NCI-H2029 (cell line): Measurements from ENCODE around the gene IQCE.
"Not testable (repeated sequence)": the region's sequence is repeated elsewhere in the genome, so short reads cannot be mapped to it uniquely, and the experiment has no call there.

Experiments used
- DNase-seq: peaks from one replicate; lab custom pipeline; 2025; lab: John Stamatoyannopoulos, UW

IQCE gene

DNA sequence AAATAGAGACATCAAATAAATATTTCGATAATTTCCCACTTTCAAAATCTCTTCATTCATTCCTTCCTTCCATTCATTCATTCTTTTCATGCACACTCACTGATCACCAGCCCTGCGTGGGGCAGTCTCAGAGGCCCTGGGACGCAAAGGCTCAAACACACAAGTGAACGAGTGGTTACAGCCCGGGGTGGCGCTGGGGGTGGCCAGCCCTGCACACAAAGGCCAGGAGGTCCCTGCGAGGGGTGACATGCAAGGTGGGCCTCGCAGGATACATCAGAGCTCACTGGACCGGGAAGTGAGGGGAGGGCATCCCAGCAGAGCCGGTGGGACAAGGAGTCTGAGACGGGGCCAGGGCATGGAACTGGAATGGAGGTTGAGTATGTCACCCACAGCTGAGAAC lies 43.1 kb downstream of the IQCE start:
- DNase-seq: no peak

DNA sequence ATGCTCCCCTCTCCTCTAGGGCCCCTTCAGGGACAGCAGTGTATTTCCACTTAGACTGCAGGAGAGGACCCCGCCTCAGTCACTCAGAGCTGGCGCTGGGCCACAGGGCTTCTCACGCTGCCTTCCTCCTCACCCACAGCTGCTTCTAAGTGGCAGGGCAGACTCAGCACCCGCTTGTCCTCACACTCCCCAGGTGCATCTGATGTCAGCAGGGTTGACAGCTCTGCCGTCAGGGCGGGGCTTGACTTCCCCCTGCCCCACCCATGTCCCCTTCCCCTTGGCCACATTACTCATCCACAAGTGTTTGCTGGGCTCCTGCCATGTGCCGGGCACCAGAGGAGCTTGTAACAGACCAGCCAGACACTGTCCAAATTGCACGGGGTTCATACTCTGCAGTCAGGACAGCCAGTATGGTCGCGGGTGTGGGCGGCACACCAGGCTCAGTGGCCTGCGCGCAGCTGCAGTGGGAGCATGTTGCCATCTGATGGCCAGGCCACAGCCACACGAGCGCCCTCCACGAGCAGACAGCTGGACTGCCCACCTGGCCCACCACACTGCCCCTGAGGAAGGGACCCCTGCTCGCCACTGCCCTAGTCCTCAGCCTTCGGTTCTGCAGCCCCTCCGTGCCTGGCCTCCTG lies 43.7 kb downstream of the IQCE start:
- peak; percentile 39 for DNase-seq

DNA sequence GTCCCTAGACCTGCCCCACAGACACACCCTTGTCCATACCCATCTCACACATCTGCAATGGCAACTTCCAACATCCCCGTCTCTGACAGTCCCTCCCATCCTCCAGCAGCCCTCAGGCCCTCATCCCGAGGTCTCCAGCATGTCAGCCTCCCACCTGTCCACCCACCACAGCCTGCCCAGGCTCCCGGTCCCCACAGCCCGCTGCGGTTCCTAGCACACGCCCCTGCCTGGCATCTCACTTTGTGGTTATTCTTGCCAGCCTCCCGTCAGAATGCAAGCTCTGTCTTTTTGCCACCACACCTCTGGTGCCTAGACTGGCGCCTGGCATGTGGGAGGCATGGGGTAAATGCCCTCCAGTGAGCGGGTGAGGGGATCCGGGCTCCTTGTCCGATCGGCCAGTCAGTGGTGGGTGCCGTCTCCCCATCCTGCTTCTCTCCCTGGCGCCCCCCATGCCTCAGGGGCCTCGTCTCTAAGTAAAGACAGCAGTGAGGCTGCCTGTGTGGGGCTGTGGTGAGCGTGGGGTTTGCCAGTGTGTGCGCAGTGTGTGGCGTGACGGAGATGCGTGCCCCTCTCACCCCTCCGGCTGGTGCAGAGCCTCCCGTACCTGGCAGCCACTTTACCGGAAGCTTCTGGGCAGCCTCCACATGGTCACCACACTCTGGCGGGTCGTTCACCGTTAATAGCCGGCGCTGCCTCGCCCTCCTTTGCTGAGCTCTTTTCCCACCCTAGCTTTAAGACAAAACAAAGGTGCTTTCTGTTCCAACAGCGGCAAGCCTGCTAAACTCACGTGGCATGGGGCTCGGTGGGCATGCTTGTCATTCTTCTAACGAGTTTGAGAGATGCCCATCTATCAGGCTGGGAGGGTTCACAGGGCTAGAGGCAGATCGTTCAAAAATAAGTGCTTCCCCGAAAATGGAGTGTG lies 44.5 kb downstream of the IQCE start:
- no peak for DNase-seq

DNA sequence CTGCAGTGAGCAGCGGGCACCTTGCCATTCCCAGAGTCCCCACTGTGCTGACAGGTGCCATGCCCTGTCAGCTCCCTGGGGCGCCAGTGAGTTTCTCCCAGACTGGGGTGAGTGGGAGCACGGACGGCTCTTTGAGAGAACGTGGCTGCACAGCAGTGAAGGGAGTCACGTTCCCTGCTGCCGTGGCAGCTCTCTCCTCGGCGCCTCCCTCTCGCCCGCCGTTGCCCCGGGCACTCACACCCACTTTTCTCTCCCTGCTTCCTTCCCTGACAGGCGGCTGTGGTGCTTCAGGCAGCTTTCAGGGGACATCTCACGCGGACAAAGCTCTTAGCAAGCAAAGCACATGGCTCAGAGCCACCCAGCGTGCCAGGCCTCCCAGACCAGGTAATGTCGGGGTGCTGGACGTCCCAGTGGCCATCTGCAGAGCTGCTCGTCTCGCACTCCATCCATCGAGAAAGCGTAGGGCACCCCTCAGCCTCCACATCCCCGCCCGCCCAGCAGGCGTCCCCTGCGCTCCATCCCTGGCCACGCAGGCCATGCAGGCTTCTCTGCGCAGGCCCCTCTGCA lies 45.9 kb downstream of the IQCE start:
- no peak for DNase-seq

DNA sequence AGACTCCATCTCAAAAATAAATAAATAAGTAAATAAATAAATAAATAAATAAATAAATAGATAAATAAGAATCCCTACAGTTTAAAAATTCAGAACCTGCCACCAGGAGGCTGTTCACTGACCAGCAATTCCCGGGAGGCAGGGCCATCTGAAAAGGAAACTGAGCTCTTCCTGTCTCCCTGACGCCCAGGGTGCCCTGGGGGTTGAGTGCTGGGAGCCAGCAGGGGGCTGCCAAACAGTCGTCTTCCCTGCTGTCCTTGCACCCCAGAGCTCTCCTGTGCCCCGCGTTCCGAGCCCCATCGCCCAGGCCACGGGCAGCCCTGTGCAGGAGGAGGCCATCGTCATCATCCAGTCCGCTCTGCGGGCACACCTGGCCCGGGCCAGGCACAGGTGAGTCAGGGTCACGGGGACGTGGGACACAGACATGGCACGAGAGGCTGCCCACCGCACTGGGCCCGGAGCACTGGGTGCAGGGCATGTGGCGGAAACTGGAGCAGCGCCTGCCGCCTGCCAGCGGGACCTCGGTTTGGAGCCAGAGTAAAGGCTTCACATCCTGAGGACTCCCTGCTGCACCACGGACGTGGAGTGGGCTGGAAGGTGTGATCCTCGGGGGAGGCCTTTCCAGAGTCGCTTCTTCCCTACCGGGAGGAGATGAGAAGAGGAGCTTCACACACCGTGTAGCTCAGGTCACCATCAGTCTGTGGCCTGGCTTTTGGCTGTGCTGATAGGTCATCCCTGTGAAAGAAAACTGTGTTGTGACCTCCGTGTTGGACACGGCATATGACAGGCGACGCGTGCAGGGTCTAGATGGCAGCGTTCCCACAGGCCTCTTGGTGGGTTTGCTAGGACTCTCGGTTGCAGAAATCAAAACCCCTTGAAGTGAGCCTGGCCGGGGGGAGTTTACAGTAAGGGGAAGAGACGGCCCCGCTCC lies 47.1 kb downstream of the IQCE start:
- DNase-seq: no peak

DNA sequence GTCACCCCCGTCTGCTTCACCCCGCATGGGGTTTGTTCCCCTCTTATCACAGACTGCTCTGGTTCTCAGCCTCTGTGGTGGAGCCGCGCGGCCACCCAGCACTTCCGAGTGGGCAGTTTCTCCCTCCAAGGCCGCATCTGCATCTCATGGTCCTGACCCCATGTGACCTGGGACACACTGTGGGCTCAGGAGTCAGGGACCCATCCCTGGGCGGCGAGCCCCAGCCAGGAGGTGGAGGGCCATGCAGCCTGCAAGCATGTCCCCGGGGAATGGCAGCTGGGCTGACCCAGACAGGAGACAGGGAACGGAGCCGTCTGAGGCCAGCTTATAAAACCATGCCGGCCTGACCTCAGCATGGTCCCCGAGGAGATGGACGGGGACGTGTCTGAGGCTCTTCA lies 47.8 kb downstream of the IQCE start:
- no peak for DNase-seq

DNA sequence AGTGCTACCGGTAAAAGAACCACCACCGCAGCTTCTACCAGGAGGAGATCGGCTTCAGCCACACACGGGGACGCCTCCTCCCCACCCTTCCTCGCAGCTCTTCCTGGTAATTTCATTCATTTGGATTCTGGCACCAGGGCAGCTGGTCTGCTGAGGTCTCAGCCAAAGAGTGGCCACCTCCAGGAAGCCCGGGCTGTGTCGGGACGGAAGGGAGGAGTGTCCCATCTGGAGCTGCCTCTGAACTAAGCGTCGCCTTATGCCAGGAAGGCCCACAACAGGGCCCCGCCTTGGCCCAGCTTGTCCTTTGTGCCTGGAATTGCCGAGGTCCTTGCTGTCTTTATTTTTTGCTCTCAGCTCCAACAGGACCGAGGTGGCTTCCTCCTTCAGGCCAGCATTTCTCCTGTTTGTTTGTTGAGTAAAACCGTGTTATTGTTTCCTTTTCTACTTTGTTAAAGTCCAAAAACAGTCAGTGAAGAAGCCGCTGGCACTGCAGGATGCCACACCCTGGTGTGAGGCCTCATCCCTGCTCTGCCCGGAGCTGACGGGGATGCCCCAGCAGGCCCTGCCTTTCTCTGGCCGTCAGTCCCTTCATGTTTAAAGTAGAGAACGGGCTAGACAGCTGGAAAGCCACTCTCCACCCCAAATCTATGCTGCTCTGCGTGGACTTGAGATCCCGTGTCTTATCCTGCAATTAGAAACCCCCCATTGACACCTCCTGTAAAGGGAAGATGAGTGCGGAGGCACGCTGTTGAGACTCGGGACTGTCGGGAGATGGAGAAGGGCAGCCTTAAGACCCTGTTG lies 48.5 kb downstream of the IQCE start:
- DNase-seq: no peak

DNA sequence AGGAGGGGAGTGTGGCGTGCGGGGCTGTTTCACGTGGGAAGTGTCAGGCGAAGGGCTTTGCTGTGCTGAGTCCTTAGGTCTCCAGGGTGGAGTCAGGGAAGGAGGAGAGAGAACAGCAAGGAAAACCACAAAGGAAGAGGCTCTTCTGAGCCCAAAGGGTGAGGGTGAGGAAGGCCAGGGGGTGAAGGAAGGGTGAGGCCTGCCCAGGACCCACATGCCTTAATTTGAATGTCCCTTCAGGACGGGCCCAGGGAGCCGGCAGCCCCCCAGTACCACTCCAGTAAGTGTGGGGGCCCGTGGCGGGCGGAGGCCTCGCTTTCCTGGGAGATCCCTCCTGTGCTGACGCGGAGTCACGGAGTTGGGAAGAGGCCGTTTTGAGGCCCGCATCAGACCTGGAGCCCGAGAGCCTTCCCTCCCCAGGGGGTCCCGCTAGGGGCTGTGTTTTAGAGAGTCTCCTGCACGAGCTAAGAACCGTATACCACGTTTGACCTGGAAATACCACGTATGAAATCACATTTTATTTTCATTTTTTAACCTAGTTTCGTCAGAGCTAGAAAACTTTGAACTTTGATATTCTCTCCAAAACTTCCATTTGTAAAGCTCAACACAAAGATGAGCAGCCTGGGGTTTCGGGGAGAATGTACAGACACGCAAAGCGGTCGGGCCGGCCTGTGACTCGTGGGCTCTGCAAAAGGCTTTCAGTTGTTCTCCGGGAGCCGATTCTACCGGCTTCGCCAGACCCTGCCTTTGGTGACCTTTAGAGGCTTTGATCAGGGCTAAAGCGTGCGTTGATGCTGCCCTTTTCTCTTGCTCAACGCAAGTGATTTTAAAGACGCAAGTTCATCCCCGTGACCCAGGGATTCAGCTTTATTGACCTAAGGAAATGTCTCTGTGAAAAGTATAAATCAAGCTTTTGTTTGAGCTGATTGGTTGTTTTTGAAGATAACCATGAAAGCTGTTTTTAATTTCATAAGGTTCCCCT lies 49.4 kb downstream of the IQCE start:
- no peak for DNase-seq

DNA sequence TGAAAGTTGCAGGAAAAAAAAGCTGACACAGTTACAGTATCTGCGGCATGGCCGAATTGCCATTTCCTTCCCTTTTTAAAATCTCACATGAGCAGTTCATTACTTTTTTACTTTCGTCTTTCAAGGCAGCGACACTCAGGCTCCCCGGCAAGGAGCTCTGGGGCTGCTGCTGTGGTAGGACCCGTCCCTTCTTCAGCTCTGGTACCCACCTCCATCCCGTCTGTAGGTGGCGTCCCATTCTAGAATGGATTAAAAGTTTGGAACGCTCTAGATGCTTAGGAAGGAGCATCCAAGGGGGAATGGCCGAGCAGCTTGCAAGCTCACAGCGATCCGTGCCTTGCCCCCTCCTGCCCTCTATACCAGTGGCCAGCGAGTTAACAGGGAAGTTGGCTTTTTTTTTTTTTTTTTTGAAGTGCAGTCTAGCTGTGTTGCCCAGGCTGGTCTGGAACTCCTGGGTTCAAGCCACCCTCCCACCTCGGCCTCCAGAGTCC lies 50.2 kb downstream of the IQCE start:
- DNase-seq: no peak

DNA sequence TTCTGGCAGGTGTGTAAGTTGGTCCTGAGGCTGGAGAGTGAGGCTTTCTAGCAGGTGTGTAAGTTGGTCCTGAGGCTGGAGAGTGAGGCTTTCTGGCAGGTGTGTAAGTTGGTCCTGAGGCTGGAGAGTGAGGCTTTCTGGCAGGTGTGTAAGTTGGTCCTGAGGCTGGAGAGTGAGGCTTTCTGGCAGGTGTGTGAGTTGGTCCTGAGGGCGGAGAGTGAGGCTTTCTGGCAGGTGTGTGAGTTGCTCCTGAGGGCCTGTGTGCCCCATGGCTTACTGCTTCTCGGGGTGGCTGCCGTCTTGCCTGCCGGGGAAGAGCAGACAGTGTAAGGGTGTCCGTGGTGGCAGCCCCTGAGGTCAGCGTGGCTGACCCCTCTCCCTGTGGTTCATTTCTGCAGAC lies 50.9 kb downstream of the IQCE start:
- not testable (repeated sequence) for DNase-seq

DNA sequence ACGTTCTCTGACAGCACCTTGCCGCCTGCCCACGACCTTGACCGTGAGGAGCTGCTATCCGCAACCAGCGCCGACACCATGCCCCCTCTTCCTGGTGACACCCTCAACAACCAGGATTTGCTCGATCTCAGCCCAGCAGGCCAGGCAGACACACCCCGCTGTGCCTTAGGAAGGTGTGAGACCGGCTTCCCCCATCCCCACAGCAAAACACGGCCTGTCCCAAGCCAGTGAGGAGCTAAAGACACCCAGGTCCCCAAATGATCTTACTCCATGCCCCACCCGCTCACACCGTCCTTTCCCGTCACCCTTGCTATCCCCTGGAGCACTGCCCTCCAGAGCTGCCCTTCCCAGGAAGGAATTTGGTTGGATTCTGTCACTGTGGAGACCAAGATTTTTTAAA lies 51.7 kb downstream of the IQCE start:
- no peak for DNase-seq

DNA sequence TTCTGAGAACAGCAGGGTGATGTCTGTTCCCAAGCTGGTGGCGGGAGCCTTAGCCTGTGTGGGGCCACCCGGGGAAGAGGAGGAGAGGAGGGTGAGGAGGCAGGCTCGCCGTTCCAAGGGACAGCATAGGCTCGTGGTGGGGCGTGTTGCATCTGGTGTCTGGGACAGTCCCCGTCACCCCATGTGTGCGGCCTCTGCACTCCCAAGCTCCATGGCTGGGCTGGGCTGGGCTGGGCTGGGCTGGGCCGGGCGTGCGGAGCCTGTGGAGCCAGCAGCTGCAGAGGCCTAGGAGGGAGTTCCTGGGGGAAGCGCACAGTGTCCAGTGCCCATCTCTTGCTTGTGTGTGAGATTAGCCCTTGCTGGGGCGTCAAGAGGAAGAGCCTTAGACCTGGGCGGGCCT lies 52.1 kb downstream of the IQCE start:
- DNase-seq: no peak

DNA sequence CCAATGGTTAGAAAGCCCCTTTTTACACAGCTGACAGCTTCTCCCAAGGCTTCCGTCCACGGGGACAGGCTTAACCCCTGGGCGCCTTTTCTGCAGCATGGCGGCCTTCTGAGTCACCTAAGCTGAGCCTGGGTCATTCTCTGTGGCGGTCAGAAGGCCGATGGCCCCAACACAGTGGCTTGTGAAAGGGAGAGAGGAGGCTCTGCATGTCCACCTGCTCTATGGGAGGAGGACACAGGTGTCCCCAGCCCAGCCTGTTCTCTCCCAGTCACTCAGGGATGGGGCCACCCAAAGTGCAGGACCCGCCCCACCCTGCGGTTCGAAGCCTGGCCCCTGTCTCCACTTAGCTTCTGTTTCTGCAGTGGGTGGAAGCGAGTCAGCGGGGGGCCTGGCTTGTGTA lies 52.6 kb downstream of the IQCE start:
- DNase-seq: no peak

DNA sequence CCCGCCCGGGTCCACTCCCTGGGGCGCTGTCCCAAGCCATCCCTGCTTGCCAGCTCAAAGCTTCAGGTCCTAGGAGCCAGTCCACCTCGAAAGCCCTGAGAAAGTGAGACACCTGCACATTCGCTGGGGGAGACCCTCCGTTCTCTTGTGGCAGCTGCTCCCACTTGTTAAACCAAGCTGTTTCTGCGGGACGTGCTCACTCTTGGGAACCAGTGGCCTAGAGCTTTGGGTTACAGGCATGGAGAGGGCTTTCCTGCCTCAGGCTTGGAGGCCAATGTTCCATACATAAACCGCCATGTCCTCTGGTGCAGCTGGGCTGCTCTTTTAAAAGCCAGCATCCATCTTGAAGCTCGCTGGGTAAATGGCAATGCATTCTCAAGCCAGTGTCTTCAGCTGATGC lies 53.1 kb downstream of the IQCE start:
- DNase-seq: no peak

DNA sequence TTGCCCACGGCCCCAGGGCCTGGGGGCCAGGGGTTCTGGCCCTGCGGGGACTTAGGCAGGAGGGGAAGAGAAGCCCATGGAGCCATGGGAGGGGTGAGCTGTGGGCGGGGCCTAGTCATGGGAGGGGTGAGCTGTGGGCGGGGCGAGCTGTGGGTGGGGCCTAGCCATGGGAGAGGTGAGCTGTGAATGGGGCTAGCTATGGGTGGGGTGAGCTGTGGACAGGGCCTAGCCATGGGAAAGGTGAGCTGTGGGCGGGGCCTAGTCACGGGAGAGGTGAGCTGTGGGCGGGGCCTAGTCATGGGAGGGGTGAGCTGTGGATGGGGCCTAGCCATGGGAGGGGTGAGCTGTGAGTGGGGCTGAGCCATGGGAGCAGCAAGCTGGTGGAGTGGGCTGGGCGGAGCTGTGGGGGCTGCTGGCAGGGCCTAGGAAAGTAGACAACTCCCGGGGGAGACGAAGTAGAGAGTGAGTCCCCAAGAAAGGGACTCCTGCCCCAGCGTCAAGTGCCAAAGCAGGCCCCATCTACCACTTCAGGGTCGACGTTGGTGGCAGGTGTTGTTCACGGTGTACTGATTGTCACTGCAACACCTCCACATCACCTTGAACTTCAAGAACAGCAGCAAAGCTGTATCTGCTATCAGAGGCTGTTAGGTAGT lies 53.8 kb downstream of the IQCE start:
- DNase-seq: peak; percentile 48

DNA sequence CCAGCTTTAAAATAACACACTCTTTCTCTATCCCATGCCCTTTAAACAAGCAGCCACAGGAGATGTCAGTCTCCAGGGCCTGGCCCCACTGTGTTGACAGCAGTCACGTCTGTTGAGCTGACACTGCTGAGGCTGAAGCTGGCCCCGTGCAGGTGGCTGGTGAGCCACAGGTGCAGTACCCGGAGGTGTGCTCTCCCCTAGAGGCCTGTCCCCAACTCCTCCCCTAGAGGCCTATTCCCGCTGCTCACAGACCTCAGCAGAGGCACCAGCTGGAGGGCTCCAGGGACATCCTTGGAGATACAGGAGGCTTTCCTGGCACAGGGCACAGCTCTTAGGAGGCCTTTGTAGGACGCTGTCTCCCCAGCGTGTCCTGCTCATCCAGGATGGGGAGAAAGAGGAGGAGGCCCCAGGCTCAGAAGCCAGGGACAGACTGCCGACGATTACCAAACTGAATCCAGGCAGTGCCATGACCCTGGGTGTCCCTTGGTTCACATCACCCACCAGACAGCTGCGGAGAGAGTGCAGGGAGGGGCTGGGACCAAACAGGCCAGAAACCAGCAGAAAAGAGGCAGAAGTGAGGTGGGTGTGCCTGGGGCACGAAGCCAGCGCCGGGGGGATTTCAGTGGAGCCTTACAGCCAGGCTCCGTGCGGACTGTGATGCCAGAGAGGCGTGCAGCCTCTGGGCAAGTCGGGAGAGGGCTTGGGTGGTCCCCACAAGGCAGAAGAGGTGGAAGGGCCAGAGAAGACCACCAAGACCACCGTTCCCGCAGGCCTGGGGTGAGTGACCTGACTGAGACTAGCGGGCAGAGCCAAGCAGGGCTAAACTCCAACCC lies 54.5 kb downstream of the IQCE start:
- DNase-seq: no peak

DNA sequence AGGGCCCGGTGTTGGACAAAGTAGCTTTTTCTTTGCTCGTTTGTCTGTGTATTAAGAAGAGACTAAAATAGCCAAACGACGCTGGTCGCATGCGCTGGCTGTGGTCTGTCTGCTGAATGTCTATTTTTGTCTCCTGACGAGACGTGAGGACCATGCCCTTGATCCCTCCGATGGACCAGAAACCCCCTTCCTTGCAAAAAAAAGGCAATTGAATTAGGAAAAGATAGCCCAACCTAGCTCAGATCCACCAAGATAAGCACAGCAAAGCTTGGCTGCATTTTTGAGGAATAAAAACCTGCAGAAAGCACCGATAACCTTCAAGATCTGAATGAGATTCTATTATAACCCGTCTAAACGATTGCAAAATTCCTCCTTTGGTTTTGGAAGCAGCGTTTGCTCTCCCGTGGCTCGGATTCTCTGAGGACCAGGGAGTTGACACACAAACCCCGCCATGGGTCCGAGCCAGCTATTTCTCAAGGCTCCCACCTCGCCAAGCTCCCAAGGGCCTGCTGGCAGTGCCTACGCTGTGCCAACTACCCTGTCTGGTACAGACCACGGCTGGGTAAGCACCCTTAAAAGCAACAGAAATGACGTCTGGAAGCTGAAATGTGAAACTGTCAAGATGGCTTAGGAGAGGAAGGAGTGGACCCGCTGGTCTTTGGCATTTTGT lies 55.3 kb downstream of the IQCE start:
- peak; percentile 84 for DNase-seq
